Ureter (tissue), 1 donor: Measurements from ENCODE around the gene ACSL3. TPM values are rescaled to one million over a fixed set of nuclear protein-coding genes. Genes with fewer than 3 reads are reported as not detected.

Experiments
- DNase-seq: peaks from one replicate; pipeline ENCODE4 v3.0.0-alpha.2; 2020; ENCODE audit warnings: low spot score
- total RNA-seq: library from RNA; stranded (reverse); gene quantifications from one replicate; pipeline ENCODE4 v1.2.4, GENCODE V29; 2023
- donor health status: DM: yes; HTN: yes; CAD: no.

Gene ACSL3
- total RNA-seq, 1 donor from 2014 or later, result 124 TPM

DNA sequence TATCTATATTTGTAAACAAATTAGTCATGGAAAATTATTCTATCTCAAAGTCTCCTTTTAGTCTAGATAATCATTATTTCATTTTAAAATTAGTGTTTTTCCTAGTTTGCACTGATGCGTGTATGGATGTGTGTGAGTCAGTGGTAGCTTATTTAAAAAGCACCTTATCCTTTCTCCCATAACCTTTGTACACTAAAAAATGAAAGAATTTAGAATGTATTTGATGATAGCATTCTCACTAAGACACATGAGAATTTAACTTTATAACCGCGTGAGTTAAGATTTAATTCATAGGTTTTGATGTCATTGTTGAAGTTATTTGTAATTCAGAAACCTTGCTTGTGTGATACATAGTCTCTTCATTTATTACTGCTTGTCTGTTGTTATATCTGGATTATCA is 81.7 kb downstream of the ACSL3 start:
- no peak for DNase-seq

DNA sequence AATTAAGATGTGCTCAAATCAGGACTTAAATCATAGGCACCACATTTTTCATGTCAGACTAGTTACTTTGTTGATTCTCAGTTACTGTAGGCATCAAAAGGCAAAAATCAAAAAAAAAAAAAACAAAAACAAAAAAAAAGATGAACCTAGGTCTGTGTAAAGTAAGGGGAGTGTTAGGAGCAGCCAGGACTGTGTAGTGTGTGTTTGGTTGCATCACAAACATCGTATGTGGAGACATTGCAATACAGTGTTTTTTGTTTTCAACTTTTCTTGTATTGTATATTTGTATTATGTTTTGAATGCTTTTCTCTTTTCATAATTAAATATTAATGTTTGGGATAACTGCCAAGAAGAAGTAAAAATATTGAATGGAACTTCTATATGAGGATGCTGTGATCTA is 82.1 kb downstream of the ACSL3 start:
- no peak for DNase-seq

DNA sequence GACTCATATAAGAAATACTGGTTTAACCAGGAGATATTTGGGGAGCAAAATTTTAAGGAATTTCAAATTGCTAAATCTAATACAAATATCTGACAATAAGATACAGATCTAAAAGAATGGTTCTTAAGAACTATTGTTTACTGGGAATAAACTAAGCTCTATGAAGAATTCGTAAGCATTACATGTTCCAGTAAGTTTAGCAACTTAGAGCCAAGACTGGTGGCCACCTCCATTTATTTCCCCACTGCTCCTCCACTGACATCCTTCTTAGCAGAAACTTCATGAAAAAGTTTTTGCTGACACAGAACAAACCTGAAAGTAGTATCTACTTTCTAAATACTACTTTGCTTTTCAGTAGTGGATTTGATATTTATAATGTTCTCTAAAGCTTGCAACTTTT is 83.0 kb downstream of the ACSL3 start:
- DNase-seq, result no peak

DNA sequence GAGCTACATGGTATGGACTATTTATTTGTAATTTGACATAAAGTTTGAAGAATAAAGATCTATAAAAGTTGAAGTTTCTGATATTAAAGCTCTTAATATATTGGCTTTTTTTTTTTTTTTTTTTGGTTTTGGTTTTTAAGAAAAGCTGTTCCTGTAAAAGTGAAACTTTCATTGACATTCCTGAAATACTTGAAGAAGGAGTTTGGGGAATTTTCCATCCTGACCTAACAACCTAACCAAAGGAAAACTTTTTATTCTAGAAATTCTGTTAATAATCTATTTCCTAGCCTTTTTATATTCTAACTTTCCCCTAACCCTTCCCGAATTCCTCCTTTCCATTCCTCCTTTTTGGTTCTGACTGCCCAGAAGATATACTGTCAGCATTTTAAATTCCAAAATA is 83.7 kb downstream of the ACSL3 start:
- DNase-seq, result no peak

DNA sequence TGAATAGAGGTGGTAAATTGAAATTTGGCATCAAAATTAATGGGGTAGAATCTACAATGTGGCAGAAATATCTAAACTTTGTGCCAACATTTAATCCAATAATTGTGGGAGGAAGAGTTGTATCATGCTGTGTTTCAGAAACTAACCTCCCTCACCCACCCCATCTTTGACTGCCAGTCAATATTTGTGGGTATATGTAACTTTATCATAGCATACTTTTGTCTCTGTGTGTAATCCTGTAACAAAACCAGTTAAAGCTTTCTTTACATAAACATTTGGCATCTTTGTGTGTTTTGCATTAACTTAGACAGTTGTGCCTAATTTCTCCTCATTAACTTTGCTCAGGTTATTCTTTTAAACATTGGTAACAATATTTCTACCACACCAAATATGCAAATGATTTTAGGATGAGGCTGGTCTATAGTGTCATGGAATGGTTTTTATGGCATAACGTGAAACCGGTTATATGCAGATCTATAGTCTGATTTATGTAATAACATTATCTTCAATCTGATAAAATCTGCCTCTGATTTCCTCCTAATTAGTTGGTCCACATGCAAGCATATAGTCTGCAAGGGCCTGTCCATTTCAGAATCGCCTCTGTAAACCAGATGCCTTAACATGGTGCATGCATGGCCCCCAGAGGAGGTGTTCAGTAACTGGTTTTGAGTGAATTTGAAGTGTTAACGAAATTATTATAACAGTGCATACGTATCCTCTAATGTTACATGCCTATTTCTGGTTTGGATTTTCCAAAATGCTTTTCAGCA is 84.3 kb downstream of the ACSL3 start:
- DNase-seq, result no peak

DNA sequence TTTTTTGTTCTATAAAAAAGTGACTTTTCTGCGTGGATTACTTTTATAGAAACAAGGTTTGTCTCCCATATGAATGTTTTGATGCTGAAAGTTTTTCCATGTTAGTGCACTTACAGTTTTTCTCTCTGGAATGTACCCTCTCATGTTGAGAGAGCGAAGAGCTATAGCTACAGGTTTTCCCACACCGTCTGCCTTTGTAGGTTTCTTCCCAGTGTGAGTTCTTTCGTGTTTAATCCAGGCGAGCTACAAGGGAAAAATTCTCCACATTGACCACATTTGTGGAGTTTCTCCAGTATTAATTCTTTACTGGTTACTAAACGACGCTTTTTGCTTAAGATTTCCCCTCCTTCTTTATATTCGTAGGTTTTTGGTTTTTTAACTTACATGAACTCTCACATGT is 85.1 kb downstream of the ACSL3 start:
- no peak for DNase-seq

DNA sequence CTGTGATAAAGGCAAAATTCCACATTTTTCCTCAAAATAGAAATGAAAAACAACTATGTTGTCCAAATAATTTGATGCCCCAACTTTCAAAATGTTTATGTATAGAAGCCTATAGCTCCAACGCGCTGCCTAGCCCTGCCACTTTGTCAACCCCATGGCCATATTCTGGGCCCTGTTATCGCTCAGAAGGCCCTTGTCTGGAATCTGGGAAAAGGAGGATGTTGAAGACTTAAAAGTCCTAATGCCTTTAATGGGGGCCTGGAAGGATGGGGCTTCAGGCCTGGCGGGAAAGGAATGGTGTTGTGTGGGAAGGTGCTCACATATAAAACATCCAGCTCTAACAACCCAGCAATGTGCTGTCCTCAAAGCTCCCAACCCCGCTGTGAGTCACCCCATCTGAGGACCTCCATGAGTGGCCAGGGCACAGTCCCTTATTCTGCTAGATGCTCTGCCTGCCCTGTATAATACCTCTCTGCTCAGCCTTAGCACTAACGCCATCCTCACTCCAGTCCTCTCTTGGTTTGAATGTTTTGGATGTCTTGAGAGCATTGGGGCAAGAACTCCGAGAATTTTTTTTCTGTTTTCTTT is 86.0 kb downstream of the ACSL3 start:
- DNase-seq, result no peak

DNA sequence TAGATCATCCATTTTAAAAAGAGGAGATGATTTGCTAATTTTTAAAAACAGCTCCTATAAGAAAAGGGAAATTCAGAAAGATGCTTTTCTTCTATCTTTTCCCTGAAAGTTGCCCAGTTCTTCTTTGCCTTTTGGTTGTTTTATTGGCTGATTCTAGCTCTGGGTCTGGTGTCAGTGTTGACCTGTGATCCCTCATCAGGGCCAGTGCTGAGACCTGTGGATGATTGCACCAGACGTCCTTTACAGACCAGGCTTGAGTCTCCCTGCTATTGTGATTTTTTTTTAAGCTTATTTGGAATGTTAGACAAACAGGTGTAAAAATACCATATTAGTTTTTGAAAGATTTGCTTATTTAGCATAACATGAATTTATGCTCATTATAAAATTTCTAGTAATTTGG is 88.2 kb downstream of the ACSL3 start:
- DNase-seq, result no peak

DNA sequence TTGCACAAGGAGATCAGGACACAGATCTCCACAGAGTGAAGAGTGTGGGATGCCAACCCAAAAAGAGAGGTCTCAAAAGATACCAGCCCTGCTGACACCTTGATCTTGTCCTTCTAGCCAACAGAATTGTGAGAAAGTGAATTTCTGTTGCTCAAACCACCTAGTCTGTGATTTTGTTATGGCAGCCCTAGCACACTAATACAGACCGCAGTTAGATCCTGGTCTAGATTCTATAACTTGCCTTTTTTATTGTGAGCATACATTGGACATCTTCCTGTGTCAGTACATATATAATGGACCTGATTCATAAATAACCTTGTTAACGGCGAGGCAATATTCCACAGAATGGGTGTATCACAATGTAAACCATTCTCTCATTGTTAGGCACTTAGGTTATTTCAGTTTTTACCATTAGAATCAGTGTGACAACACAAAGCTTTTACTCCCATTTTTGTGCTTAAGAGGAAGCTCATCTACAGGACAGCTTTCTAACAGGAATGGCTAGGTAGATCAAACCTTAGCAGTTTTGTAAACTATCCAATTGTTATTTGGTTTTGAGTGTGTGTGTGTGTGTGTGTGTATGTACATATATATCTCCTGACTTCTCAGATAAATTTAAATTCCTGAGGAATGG is 89.0 kb downstream of the ACSL3 start:
- DNase-seq, result no peak

DNA sequence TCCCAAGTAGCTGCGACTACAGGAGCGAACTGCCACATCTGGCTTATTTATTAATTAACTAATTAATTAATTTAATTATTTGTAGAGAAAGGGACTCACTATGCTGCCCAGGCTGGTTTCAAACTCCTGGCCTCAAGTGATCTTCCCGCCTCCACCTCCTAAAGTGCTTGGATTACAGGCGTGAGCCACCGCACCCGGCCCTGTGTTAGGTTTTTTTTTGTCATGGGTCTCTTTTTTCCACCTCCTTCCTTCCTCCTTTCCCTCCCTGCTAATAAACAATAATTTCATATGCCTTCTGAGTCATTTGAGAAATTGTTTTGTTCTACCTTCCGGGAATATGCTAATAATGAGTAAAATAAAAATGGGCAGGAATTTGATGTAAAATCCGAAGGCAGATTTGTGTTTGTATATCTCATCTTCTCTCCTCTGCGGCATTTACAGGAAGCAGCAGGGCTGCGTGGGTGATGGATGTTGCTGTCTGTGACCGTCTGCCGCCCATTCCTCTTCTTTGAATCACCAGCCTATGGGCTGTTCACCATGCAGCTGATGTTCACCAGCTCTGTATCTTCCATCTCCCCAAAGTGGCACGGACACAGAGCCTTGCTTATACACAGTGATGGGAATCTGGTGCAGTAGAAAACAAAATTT is 89.9 kb downstream of the ACSL3 start:
- no peak for DNase-seq

DNA sequence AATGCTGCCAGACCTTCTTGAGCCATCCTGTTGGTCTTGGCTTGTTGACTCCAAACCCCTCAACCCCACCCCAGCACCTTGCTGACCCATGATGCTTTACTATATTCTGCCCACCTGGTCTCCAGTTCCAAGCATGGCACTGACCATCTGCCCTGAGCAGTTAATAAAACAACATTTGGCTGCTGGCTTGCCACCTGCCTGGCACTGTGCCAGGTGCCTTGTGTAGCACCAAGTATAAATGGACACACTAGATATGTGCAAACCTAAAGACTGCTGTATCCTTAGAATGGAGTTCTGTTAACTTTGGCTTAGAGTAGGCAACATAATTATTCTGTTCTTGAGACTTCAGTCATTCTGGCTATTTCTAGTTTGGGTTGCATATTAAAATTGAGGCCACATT is 91.4 kb downstream of the ACSL3 start:
- no peak for DNase-seq

DNA sequence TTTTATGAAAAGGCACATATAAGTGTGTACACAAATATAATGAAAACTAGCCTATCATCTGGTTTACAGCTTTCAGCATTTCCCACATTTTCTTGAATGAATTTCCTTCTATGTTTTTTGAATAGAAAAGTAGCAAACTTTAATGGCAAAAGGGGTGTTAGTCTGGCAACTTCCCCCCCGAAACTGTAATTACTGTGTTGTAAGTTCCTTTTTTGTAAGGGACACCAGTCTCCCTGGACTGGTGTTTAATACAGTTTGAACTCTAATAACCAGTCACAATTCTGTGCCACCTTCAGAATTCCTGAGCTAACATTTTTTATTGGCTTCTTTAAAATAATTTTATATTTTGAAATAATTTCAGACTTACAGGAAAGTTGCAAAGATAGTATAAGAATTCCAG is 94.2 kb downstream of the ACSL3 start:
- DNase-seq, result no peak

DNA sequence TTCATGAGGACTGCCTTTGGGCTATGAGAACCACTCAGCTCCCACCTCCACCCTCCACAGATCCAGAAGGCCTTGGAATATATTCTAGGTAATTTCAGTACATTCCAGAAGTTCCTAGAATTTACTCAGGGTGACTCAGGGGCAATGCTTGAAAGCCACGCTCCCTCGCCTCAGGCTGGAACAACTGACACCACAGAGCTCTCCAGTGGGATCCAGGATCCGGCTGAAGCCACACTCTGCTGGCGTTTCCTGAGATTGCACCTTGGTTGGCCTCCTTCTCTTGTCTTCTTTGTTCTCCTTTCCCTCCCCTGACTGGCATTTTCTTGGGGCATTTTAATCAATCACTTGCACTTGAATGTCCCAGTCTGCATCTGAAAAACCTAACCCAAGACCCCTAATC is 98.5 kb downstream of the ACSL3 start:
- DNase-seq, result no peak

DNA sequence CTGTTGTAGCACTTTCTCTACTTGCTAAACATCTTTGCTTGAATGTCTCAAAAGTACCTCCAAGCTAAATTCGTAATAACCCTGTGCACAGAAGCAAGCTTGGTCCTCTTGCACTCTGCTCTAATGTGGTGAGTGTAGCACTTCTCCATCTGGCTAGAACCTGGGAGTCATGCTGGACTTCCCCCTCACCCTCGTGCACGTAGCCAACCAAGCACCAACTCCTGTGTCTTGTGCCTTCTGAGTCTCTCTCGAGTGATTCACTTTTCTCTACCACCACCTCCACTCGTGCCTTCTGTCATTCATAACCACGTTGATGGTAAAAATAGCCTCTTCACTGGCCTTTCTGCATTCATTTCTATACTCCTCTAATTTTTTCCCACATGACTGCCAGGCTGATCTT is 99.3 kb downstream of the ACSL3 start:
- DNase-seq, result no peak

DNA sequence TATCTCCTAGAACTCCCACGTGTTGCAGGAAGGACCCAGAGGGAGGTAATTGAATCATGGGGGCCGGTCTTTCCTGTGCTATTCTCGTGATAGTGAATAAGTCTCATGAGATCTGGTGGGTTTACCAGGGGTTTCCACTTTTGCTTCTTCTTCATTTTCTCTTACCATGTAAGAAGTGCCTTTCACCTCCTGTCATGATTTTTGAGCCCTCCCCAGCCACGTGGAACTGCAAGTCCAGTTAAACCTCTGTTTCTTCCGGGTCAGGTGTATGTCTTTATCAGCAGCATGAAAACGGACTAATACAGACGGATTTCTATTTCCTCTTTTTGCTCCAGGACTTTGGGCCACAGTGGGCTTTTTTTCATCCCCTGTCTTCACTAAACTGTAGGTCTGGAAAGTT is 102.8 kb downstream of the ACSL3 start:
- DNase-seq, result no peak

DNA sequence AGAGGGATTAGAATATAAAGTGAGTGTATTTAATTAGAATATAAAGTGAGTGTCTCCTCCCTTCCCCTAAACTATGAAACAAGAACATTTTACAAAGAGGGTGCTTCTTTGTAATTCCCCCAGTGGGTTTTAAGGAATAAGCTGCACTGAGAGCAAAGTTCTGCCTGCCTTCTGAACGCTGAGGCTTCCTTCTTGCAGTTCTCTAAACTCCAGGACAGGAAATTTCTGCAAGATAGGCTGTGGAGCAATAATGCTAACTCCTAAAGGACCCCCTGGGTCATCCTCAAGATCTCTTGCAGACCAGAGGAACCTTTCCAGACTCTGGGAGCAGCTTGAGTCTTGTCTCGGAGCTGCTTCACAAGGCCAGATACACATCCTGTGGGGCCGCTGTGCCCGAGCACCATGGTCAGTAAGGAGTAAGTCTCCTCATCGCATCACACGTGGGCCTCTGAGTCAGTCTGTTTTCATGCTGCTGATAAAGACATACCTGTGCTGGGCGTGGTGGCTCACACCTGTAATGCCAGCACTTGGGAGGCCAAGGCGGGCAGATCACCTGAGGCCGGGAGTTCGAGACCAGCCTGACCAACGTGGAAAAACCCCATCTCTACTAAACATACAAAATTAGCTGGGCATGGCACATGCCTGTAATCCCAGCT is 103.7 kb downstream of the ACSL3 start:
- no peak for DNase-seq

DNA sequence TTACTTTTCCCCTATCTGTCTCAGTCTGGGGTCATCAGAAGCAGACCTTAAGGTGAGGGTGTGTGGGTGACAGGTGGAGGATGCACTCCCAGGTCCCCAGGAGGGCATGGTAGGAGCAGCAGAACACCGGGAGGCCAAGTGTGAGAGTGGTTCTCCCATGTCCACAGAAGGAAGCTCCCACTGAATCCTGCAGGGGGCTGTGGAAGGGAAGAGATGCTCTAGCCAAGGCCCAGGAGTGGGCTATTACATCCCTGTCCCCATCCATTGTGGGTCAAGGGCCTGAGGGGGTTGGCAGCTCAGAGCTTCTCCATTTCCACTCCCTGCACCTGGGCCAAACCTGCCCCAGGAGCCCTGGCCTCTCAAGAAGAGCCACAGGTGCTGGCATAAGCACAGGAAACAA is 104.7 kb downstream of the ACSL3 start:
- DNase-seq, result no peak

DNA sequence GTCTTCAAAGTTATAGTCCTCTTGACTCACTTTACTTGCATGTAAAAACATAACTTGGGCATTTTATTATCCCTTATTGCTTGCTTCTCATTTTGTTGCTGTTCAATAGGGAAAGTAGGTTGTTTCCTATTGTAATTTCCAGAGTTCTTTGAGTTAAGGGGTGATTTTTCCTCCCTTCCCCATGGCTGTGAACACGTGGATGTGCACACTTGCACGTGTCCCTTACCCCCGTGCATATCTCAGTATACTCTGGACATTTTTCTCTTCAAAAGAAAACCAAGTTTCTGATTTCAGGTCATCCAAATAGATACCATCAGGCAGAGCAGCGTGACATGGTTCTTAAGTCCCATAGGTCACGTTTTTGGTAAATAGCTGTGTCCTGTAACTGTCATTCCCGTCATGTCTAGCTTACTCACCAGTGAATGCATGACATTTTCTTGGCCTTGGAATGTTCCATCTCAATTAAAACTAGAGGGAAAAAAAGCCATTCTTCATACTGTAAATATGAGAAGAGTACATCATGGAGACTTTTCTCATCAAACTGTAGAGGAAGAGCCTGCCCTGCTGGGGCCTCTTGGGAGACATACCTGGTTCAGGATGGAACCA is 107.8 kb downstream of the ACSL3 start:
- DNase-seq, result no peak

DNA sequence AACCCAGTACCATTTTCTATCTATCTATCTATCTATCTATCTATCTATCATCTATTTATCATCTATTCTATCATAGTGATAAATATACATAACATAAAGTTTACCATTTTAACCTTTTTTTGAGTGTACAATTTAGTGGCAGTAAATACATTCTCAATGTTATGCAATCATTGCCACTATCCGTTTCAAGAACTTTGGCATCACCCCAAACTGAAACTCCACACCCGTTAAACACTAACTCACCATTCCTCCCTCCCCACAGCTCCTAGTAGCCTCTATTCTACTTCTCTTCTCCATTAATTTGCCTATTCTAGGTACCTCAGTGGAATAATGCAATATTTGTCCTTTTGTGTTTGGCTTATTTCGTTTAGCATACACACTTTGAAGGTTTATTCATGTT is 108.7 kb downstream of the ACSL3 start:
- DNase-seq, result no peak

DNA sequence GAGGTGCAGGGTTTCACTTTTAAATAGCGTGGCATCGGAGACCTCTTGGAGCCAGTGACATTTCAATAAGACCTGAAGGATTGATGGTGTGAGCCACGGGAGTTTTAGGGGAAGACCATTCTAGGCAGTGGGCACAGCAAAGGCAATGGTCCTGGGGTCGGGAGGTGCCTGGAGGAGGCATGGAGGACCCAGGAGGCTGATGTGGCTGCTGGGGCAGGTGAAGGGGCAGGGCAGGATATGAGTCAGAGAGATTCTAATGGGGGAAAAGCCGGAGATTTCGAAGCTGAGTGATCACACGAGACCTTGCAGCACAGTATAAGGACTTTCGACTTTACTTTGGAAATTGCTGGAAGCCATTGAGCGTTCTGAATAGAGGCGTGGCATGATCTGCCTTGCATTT is 111.6 kb downstream of the ACSL3 start:
- no peak for DNase-seq

DNA sequence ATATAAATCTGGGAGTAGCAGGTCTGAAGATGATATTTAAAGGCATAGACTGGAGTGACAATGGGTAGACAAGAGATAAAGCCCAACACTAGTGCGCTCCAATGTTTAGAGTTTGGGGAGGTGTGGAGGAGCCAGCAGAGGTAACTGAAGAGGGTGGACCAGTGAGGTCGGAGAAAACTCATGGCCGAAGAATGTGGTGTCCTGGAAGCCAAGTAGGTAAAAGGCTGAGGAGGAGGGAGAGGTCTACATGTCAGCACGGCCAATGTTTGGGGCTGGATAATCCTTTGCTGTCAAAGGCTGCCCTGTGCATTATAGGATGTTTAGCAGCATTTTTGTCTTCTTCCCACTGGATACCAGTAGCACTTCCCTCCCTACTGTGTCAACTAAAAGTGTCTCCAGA is 112.4 kb downstream of the ACSL3 start:
- no peak for DNase-seq

DNA sequence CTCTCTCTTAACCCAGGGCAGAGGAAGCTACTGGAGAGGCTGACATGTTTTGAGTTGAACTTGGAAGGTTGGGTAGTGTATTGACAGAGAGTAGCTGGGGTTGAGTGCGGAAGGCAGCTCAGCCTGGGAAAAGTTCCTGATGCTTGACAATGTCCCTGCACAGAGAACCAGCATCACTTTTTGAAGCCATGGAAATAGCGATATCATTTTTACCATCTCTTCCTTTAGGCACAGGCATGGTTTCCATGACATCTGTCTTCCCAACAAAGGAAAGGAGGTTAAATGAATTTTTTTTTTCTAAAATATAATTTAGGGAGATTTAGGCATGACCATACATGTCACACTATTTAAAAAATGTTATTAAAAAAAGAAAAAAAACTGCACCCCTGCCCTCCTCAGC is 112.9 kb downstream of the ACSL3 start:
- DNase-seq, result no peak
